Peyer's patch (tissue), 4 donors: ENCODE data around the gene PTGER2.

Experiments used
- POLR2A ChIP-seq, 2 donors: fragments of 450-650 bp; IDR thresholded peaks; one replicate each; pipeline ENCODE4 v1.5.1; 2017; ENCODE audit warnings: antibody characterized with exemption in 2 of 2, mild to moderate bottlenecking in 2 of 2, moderate library complexity in 2 of 2
- TF ChIP-seq, protein P1 (sequence below), 6 experiments: fragments of 450-650 bp in 4 of 6; fragments of 200-600 bp in 2 of 6; sonication (generic) in 1 of 6; IDR thresholded peaks; one replicate each; pipeline ENCODE4 v1.5.1; 2017 to 2019; ENCODE audit warnings: antibody characterized with exemption in 6 of 6, mild to moderate bottlenecking in 3 of 6, moderate library complexity in 1 of 6

DNA sequence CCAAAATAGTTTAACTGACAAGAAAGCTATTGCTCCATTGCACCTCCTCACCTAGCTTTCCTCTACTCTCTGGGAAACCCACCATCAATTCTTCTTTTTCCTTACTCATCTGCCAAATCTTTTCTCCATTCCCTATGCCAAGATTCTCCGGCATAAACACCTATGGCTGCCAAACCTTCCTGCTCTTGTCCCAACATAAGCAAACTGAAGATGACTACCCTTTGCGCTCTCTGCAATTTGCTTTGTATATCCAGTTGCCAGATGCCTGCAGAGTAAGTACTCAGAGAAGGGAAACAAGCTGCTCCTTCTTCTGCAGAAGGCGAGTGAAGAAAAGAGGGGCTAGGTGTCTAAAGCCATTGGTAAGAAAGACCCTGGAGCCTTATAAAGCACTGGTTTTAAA lies 11.5 kb downstream of the PTGER2 start:
- no peak for TF ChIP-seq POLR2A (IDR thresholded peaks at IDR 0.05)
- TF ChIP-seq, protein P1, sequence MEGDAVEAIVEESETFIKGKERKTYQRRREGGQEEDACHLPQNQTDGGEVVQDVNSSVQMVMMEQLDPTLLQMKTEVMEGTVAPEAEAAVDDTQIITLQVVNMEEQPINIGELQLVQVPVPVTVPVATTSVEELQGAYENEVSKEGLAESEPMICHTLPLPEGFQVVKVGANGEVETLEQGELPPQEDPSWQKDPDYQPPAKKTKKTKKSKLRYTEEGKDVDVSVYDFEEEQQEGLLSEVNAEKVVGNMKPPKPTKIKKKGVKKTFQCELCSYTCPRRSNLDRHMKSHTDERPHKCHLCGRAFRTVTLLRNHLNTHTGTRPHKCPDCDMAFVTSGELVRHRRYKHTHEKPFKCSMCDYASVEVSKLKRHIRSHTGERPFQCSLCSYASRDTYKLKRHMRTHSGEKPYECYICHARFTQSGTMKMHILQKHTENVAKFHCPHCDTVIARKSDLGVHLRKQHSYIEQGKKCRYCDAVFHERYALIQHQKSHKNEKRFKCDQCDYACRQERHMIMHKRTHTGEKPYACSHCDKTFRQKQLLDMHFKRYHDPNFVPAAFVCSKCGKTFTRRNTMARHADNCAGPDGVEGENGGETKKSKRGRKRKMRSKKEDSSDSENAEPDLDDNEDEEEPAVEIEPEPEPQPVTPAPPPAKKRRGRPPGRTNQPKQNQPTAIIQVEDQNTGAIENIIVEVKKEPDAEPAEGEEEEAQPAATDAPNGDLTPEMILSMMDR (IDR thresholded peaks at IDR 0.05): no peak
